GM21737 (cell line): ENCODE data around the gene ELK1.

Experiments used
- ATAC-seq: cut with Tn5 transposase; IDR thresholded peaks from one replicate; pipeline ENCODE4 v1.9.1; 2021; ENCODE audit warnings: mild to moderate bottlenecking, moderate library complexity; ENCODE audit not compliant: unreplicated experiment

The ELK1 gene

GRCh38 chrX:47646636-47647035 lies 3.7 kb downstream of the ELK1 start:
- no peak for ATAC-seq

GRCh38 chrX:47645530-47645929 lies 4.8 kb downstream of the ELK1 start:
- no peak for ATAC-seq

GRCh38 chrX:47644557-47645091 lies 5.7 kb downstream of the ELK1 start:
- no peak for ATAC-seq

- ATAC-seq, result no peak
Measured at GRCh38 chrX:47643926-47644325, 6.4 kb downstream of the ELK1 start.

- ATAC-seq, result no peak
Measured at GRCh38 chrX:47638816-47639215, 11.5 kb downstream of the ELK1 start.

- ATAC-seq, result peak; percentile 60
Measured at GRCh38 chrX:47637546-47638195, 12.7 kb downstream of the ELK1 start.

GRCh38 chrX:47634871-47635575 lies 15.3 kb downstream of the ELK1 start:
- no peak for ATAC-seq

GRCh38 chrX:47633689-47634590 lies 16.4 kb downstream of the ELK1 start:
- no peak for ATAC-seq

- no peak for ATAC-seq
Measured at GRCh38 chrX:47632666-47633065, 17.7 kb downstream of the ELK1 start.

- no peak for ATAC-seq
Measured at GRCh38 chrX:47631676-47632075, 18.7 kb downstream of the ELK1 start.

- ATAC-seq, result no peak
Measured at GRCh38 chrX:47629419-47630200, 20.8 kb downstream of the ELK1 start, which contains the start of gene CFP. Gene CFP (minus strand): TSS chrX:47629930. CDS start chrX:47629844, 86 bp downstream.

- ATAC-seq, result no peak
Measured at GRCh38 chrX:47628982-47629381, 21.4 kb downstream of the ELK1 start.

GRCh38 chrX:47625365-47625764 lies 25.0 kb downstream of the ELK1 start:
- ATAC-seq, result no peak

GRCh38 chrX:47623540-47624027 lies 26.8 kb downstream of the ELK1 start:
- ATAC-seq, result no peak

- ATAC-seq, result no peak
Measured at GRCh38 chrX:47621851-47622250, 28.5 kb downstream of the ELK1 start.

- ATAC-seq, result no peak
Measured at GRCh38 chrX:47620303-47620685, 30.1 kb downstream of the ELK1 start.

GRCh38 chrX:47619486-47620302 lies 30.7 kb downstream of the ELK1 start, which contains the start of gene SYN1:
Gene SYN1 (minus strand): TSS chrX:47619857. CDS start chrX:47619728, 129 bp downstream.
- peak; percentile 72 for ATAC-seq

GRCh38 chrX:47618923-47619485 lies 31.4 kb downstream of the ELK1 start:
- ATAC-seq, result no peak

GRCh38 chrX:47614618-47615017 lies 35.7 kb downstream of the ELK1 start:
- ATAC-seq, result no peak
